Esophagus (tissue), 2 donors: ENCODE data around the gene GNAZ. TPM values are rescaled to one million over a fixed set of nuclear protein-coding genes. Genes with fewer than 3 reads are reported as not detected.

Experiments
- H3K27ac ChIP-seq, 2 donors: one replicate each; pipeline ENCODE4 v1.5.1; 2013; ENCODE audit warnings: low read depth in 2 of 2, mild to moderate bottlenecking in 2 of 2, inconsistent platforms in 1 of 2, low read length in 1 of 2, moderate library complexity in 1 of 2
- H3K27me3 ChIP-seq, 2 donors: one replicate each; pipeline ENCODE4 v1.6.1; 2013; ENCODE audit warnings: low read length in 2 of 2, control low read depth in 1 of 2, mild to moderate bottlenecking in 1 of 2; ENCODE audit not compliant: insufficient read depth in 2 of 2, control insufficient read depth in 1 of 2
- H3K36me3 ChIP-seq, 2 donors: one replicate each; pipeline ENCODE4 v1.6.1; 2013; ENCODE audit warnings: low read length in 1 of 2; ENCODE audit not compliant: control insufficient read depth in 2 of 2, insufficient read depth in 2 of 2
- H3K4me1 ChIP-seq, 2 donors: one replicate each; pipeline ENCODE4 v1.6.1; 2013; ENCODE audit warnings: low read length in 1 of 2; ENCODE audit not compliant: control insufficient read depth in 2 of 2, insufficient read depth in 2 of 2
- H3K4me3 ChIP-seq, 2 donors: one replicate each; pipeline ENCODE4 v1.5.1; 2013; ENCODE audit warnings: low read length in 2 of 2, mild to moderate bottlenecking in 2 of 2, low read depth in 1 of 2, moderate library complexity in 1 of 2
- H3K9me3 ChIP-seq, 2 donors: one replicate each; pipeline ENCODE4 v1.6.1; 2013; ENCODE audit warnings: mild to moderate bottlenecking in 2 of 2, low read depth in 1 of 2, low read length in 1 of 2, moderate library complexity in 1 of 2; ENCODE audit not compliant: control insufficient read depth in 2 of 2, insufficient read depth in 1 of 2
- WGBS, 2 donors: extraction: QIAGEN DNeasy Blood & Tissue Kit; methylation state at CpG; one replicate each; pipeline ENCODE4 v1.1.7; 2013; 5-methylcytosine and 5-hydroxymethylcytosine counted together
- polyA plus RNA-seq, 2 donors: library from polyadenylated mRNA; stranded (reverse); fragments of 200-250 nt; gene quantifications; one replicate each; pipeline ENCODE4 v1.2.3, GENCODE V29; 2013
- donor health status: healthy with polysubstance abuse.
- donor health status: Bipolar disorder and iron deficiency.

The GNAZ gene
- polyA plus RNA-seq, 2 donors, result 0.83 to 1.6 TPM

- no peak overlapping the region for H3K4me3 ChIP-seq
- H3K27ac ChIP-seq, result no peak overlapping the region
- H3K27me3 ChIP-seq, result no peaks in the 10 kb centered on the region
- 85 to 88% methylated on average over 9 of the region's 9 CpGs for WGBS, 2 donors
- H3K9me3 ChIP-seq, result no peaks in the 10 kb centered on the region
- no peaks in the 10 kb centered on the region for H3K36me3 ChIP-seq
- H3K4me1 ChIP-seq, result no peaks in the 10 kb centered on the region
These were observed 5.4 kb downstream of the GNAZ start for GRCh38 chr22:23075525-23076216.

DNA sequence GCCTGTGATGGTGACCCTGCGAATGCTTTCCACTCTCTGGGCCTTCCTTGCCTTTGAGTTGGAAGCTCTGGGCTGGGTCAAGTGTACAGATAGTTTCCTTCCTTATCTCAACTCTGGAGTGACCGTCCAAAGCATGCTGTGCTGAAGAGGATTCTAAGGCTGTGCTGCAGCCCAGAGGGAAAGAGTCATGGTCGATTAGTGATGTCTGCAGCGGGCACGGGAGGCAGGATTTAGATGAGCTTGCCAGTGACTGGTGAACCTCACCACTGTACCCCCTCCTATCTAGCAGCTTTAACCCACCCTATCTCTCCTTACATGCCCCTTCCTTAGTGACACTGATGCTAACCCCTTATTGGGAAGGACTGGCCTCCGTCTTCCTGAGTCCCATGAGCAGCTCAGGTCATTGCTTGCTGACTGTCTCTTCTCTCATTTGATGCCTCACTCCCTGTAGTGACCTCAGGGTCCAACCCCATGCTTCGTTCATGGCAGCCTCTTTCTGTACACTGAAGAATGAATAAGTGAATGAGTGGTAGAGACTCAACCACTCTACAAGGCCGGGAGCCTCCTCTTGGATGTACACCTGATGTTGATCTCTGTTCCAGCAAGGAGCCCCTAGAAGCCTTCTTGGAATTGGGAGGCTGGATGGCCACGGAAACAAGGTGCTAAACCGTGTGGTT lies 6.7 kb downstream of the GNAZ start:
- WGBS, 2 donors, result 91% methylated on average over 10 of the region's 10 CpGs
- Histone ChIP-seq H3K36me3 (no peaks in the 10 kb centered on the region), H3K27ac (no peak overlapping the region), H3K4me1 (no peaks in the 10 kb centered on the region), H3K27me3 (no peaks in the 10 kb centered on the region), H3K4me3 (no peak overlapping the region), H3K9me3 (no peaks in the 10 kb centered on the region)

DNA sequence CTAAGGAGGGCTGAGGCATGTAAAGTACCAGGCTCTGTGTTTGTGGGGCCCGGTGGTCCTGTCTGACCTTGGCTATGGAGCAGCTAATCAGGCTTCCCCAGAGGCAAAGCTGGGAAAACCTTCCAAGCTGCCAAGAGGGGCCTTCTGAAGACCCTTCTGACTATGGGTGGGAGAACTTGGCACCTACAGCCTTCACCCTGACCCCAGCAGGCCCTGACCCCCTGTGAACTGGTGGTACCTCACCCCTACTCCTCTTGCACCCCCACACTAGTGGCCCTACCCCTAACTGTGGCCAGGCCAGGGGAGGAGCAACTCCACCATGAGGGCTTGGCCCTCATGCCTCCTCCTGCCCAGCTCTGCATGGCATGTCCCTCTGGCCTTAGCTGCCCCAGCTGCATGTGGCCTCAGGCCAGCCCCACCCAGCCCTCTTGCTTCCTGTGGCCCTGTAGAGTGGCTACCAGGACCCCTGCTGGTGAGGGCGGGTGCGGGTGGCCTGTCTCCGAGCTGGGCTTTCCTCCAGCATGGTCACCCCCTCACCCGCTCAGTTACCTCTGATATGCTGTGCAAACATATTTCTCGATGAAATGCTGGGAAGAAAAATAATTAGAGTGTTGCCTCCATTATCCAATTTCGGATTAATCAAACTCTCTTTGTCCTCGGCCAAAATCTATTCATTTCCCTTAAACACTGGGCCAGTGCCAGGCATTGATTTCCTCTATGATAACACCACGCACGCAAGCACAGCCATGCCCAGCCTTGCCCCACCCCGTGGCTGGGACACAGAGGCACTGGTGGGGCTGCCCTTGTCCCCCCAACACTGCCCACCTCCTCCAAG lies 7.5 kb downstream of the GNAZ start:
- no peak overlapping the region for H3K27ac ChIP-seq
- no peaks in the 10 kb centered on the region for H3K27me3 ChIP-seq
- no peak overlapping the region for H3K4me3 ChIP-seq
- no peaks in the 10 kb centered on the region for H3K9me3 ChIP-seq
- H3K36me3 ChIP-seq, result no peaks in the 10 kb centered on the region
- H3K4me1 ChIP-seq, result no peaks in the 10 kb centered on the region
- WGBS, 2 donors, result 59 to 81% methylated on average over 11 of the region's 11 CpGs

DNA sequence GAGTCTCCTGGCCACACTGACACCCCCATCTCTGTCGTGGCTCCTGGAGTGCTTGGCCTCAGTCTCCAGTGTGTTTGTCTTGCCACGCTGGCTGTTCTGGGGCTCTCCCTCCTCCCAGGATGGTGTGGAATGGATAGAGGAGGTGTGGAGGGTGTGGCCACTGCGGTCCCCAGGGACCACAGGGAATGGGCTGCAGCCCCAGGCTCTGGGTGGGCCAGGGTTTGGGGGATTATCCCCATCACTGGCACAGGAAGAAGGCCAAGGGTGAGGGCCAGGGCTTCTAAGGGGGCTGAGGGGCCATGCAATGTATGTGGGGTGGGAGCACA lies 8.1 kb downstream of the GNAZ start:
- WGBS, 2 donors, result 74 to 77% methylated on average over 3 of the region's 3 CpGs
- no peaks in the 10 kb centered on the region for H3K36me3 ChIP-seq

GRCh38 chr22:23079240-23079768 lies 9.0 kb downstream of the GNAZ start:
- Histone ChIP-seq H3K4me3 (no peak overlapping the region), H3K4me1 (no peaks in the 10 kb centered on the region), H3K27ac (no peak overlapping the region), H3K36me3 (no peaks in the 10 kb centered on the region), H3K9me3 (no peaks in the 10 kb centered on the region), H3K27me3 (no peaks in the 10 kb centered on the region)
- WGBS, 2 donors, result 91 to 95% methylated on average over 9 of the region's 9 CpGs

More for the DNA sequence above, 8.1 kb downstream of the GNAZ start:
- no peaks in the 10 kb centered on the region for H3K27me3 ChIP-seq
- no peak overlapping the region for H3K4me3 ChIP-seq
- H3K27ac ChIP-seq, result no peak overlapping the region
- no peaks in the 10 kb centered on the region for H3K4me1 ChIP-seq
- H3K9me3 ChIP-seq, result no peaks in the 10 kb centered on the region

GRCh38 chr22:23079814-23080521 lies 9.6 kb downstream of the GNAZ start:
- Histone ChIP-seq H3K36me3 (no peaks in the 10 kb centered on the region), H3K4me3 (no peak overlapping the region), H3K27ac (no peak overlapping the region), H3K4me1 (no peaks in the 10 kb centered on the region), H3K27me3 (no peaks in the 10 kb centered on the region), H3K9me3 (no peaks in the 10 kb centered on the region)
- 88 to 91% methylated on average over 9 of the region's 9 CpGs for WGBS, 2 donors

DNA sequence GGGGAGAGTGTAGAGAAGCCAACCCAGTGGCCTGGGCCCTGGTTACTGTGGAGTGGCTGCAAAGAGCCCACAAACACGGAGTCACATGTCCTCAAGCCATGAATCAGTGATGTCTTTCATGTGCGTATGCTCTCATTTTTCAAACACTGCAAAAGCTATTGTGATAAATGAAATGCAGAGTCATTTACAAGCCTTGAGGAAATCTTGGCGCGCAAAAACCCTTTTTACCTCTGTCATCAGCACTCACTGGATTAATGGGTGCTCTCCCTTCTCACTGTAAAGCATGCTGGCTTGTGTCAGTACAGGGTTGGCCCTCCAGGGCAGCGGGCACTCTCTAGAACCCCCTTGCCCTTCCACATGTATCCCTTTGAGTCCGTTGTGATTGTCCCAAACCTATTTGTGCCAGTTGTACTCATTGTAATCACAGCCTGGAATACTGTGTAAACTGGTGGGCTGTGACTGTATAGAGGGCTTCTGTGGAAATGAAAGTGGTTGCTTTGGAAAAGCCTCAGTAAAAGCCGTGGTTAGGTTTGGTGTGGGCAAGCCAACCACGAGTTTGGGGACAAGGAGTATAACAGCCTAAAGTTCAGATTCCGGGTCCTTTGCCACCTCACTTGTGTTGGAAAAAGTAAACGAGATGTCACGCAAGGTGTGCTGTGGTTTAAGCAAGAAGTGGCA lies 10.4 kb downstream of the GNAZ start:
- H3K4me3 ChIP-seq, result no peak overlapping the region
- WGBS, 2 donors, result 80 to 85% methylated on average over 11 of the region's 11 CpGs
- H3K9me3 ChIP-seq, result no peaks in the 10 kb centered on the region
- no peaks in the 10 kb centered on the region for H3K36me3 ChIP-seq
- H3K27ac ChIP-seq, result no peak overlapping the region
- no peaks in the 10 kb centered on the region for H3K27me3 ChIP-seq
- no peaks in the 10 kb centered on the region for H3K4me1 ChIP-seq

- Histone ChIP-seq H3K9me3 (no peaks in the 10 kb centered on the region), H3K4me3 (no peak overlapping the region), H3K36me3 (no peaks in the 10 kb centered on the region), H3K4me1 (no peaks in the 10 kb centered on the region), H3K27ac (no peak overlapping the region), H3K27me3 (no peaks in the 10 kb centered on the region)
- 88 to 90% methylated on average over 5 of the region's 5 CpGs for WGBS, 2 donors
These were observed 12.4 kb downstream of the GNAZ start for GRCh38 chr22:23082534-23083314.
